Left ventricle myocardium inferior (tissue), 1 donor: ENCODE results near the gene ADAMTS2. TPM values are rescaled to one million over a fixed set of nuclear protein-coding genes. Genes with fewer than 3 reads are reported as not detected.

ENCODE experiments used
- DNase-seq: peaks from one replicate; pipeline ENCODE4 v3.0.0-alpha.2; 2020
- H3K27ac ChIP-seq: fragments of 200-600 bp; replicated peaks from 2 replicates; pipeline ENCODE4 v1.8.0; 2021
- H3K27me3 ChIP-seq: fragments of 200-600 bp; 2 replicates; pipeline ENCODE4 v1.8.0; 2021; ENCODE audit warnings: low read depth
- H3K36me3 ChIP-seq: fragments of 200-600 bp; 2 replicates; pipeline ENCODE4 v1.8.0; 2021
- H3K4me1 ChIP-seq: fragments of 200-600 bp; 2 replicates; pipeline ENCODE4 v1.8.0; 2021
- H3K4me3 ChIP-seq: fragments of 200-600 bp; 2 replicates; pipeline ENCODE4 v1.8.0; 2021; ENCODE audit warnings: mild to moderate bottlenecking, moderate library complexity
- H3K9me3 ChIP-seq: fragments of 200-600 bp; replicated peaks from 2 replicates; pipeline ENCODE4 v1.8.0; 2021
- intact Hi-C: fragments of 100-400 bp; cut with micrococcal nuclease; formaldehyde crosslinking; loops from one replicate; pipeline ENCODE4 v1.11.0; 2022
- total RNA-seq: library from RNA; stranded (reverse); fragmentation: NEBNext Ultra II Directional; extraction: Animal tissue kit (Norgen Biotek cat#: 25700); gene quantifications from one replicate; pipeline ENCODE4 v1.2.1, GENCODE V29; 2021
- TF ChIP-seq, protein P1 (sequence below): fragments of 200-600 bp; IDR thresholded peaks from 2 replicates; pipeline ENCODE4 v1.8.0; 2021; ENCODE audit warnings: antibody characterized with exemption, mild to moderate bottlenecking, borderline replicate concordance
- donor health status: DM: no; HTN: yes; CAD: no; lungs with severe emphysema.

Gene ADAMTS2
- total RNA-seq, 1 donor from 2014 or later, result 4.6 TPM

DNA sequence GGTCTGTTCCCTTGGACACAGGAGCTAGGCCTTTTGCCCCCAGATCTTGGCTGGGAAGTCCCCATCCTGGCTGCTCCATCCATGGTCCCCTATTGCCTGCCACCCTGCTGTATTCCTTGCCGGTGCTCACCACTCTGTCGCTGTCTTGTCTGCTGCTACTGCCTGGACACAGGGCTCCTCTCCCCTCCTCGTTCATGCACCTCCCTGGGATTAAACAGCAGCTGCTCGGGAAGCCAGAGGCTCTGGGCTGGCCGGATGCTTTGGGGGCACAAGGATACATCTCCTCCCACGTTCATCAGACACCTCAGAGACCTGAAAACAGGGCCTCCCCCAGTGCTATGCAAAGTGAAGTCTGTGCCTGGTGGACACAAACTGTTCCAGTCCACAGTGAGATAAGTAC is 174.7 kb downstream of the ADAMTS2 start:
- Histone ChIP-seq H3K27me3 (peaks cover 70% of the 10 kb centered on the region), H3K27ac (no peak overlapping the region), H3K4me3 (no peak overlapping the region), H3K9me3 (no peaks in the 10 kb centered on the region), H3K36me3 (no peaks in the 10 kb centered on the region), H3K4me1 (peaks cover 11% of the 10 kb centered on the region)
- no peak for DNase-seq
- intact Hi-C loops, result no loop called here
- TF ChIP-seq, protein P1, sequence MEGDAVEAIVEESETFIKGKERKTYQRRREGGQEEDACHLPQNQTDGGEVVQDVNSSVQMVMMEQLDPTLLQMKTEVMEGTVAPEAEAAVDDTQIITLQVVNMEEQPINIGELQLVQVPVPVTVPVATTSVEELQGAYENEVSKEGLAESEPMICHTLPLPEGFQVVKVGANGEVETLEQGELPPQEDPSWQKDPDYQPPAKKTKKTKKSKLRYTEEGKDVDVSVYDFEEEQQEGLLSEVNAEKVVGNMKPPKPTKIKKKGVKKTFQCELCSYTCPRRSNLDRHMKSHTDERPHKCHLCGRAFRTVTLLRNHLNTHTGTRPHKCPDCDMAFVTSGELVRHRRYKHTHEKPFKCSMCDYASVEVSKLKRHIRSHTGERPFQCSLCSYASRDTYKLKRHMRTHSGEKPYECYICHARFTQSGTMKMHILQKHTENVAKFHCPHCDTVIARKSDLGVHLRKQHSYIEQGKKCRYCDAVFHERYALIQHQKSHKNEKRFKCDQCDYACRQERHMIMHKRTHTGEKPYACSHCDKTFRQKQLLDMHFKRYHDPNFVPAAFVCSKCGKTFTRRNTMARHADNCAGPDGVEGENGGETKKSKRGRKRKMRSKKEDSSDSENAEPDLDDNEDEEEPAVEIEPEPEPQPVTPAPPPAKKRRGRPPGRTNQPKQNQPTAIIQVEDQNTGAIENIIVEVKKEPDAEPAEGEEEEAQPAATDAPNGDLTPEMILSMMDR, result no peak

DNA sequence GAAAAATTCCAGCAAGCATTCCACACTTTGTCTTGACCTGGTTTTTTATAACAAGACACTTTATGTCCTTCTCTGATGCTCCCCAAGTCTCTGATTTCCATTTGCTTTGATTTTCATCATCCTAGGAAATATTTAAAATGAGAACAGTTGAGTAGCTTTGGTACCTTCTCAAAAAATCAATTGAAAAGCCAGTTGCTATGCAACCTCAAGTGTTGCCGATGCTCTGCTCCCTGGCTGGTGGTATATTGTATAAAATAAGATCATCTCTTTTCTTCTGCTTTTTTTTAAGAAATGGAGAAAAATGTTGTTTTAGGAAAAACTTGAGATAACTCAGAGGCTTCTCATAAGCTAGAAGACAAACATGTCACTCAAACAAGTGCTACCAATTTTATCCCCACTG is 175.4 kb downstream of the ADAMTS2 start:
- Histone ChIP-seq H3K9me3 (no peaks in the 10 kb centered on the region), H3K27me3 (peaks cover 66% of the 10 kb centered on the region), H3K36me3 (no peaks in the 10 kb centered on the region), H3K4me3 (no peak overlapping the region), H3K27ac (no peak overlapping the region), H3K4me1 (peaks cover 11% of the 10 kb centered on the region)
- intact Hi-C loops, result no loop called here
- TF ChIP-seq, protein P1, result no peak
- no peak for DNase-seq

DNA sequence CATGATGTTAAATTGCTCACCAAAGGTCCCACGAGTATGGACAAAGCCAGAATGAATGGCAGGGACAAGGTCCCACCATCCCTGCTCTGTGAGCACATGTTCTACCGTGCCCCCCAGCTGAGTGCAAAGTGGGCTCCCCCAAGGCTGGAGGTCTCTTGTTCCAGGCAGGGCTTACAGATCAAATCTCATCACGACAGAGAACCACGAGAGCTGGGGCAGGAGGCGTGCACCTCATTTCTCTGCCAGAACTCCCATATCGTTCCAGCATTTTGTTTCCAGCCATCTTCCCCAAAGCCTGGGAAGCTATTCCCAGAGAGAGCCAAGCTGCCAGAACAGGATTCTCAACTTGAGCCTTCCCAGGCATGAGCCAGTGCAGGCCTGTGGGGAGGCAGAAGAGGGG is 176.6 kb downstream of the ADAMTS2 start:
- no peak for DNase-seq
- TF ChIP-seq, protein P1, result no peak
- Histone ChIP-seq H3K9me3 (no peaks in the 10 kb centered on the region), H3K4me1 (peaks cover 11% of the 10 kb centered on the region), H3K27ac (no peak overlapping the region), H3K4me3 (no peak overlapping the region), H3K36me3 (no peaks in the 10 kb centered on the region), H3K27me3 (peaks cover 66% of the 10 kb centered on the region)
- intact Hi-C loops, result no loop called here

DNA sequence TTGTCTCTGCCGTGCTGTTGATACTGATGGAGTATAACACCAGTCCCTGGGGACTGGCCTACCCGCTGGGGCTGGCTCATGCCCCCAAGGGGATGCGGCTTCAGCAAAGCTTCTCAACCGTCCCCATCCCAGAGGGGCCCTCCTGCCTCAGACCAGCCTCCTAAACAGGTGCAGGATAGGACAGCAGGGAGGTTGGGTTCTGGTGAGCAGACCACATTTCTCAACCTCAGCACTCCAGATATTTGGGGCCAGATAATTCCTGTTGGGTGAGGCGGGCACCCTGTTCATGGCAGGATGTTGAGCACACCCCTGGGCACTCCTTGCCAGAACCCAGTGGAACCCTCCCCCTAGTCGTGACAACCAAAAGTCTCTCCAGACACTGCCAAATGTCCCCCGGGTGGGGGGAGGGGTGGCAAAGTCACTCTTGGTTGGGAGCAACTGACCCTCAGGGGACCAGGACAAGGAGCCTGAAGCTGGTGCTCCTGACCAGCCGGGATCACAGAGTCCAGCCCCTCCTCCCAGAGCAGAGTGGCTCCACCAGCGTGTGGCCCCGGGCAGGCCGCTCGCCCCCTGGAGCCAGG is 177.3 kb downstream of the ADAMTS2 start:
- intact Hi-C loops, result loop anchor here (2.0 kb wide), 1 partner anchor 327 kb away; no protein-coding TSS in a partner anchor
- no peaks in the 10 kb centered on the region for H3K9me3 ChIP-seq
- peaks cover 11% of the 10 kb centered on the region for H3K4me1 ChIP-seq
- DNase-seq, result no peak
- no peaks in the 10 kb centered on the region for H3K36me3 ChIP-seq
- peak overlapping the region; percentile 54 for H3K4me3 ChIP-seq
- no peak overlapping the region for H3K27ac ChIP-seq
- TF ChIP-seq, protein P1, result no peak
- H3K27me3 ChIP-seq, result peaks cover 66% of the 10 kb centered on the region

DNA sequence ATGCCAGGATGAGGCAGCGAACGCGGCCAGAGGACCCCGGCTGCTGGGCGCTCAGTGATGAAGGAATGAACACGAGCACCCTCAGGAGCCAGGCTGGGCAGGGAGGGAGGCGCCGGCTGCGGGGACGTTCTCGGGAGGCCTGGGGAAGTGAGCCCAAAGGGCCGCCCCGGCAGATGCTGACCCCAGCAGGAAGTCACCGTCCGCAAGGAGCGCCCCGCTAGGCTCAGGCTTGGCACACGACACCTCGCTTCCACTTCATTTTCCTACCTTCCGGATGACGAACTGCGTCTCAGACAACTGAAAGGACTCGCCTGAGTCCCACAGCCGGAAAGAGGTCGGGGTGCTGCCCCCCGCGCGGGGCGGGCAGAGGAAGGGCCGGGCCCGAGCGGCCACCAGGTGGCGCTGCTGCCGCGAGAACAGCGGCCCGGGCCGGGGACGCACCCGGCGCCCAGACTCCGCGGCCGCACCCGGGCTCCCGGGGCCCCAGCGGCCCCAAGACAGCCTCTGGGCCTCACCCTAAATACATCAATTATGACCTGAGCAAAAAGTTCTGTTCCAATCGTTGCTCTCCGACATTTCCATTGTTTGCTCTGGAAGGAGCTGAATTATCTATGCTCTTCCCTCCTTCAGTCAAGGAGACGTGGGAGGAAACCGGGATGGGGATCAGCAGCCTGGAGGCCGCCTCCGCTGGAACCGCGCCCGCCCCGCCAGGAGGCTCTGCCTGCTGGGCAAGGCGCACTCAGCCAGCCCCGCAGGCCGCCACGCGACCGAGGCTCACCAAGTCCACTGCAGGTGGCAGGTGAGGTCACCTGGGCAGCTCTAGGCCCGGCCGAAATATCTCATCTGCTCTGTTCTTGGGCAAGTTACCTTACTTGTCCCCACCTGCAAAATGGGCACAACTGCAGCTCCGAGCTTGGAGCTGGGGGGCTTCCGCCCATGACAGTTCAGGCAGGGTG is 178.1 kb downstream of the ADAMTS2 start:
- H3K4me3 ChIP-seq, result peak overlapping the region; percentile 54
- intact Hi-C loops, result loop anchor here (2.0 kb wide), 1 partner anchor 328 kb away; no protein-coding TSS in a partner anchor
- H3K27ac ChIP-seq, result no peak overlapping the region

More for the DNA sequence above, 178.1 kb downstream of the ADAMTS2 start:
- peaks cover 7% of the 10 kb centered on the region for H3K9me3 ChIP-seq
- TF ChIP-seq, protein P1, result peak; percentile 98
- peaks cover 11% of the 10 kb centered on the region for H3K4me1 ChIP-seq
- peaks cover 63% of the 10 kb centered on the region for H3K27me3 ChIP-seq
- H3K36me3 ChIP-seq, result no peaks in the 10 kb centered on the region
- DNase-seq, result peak; percentile 36
